Neural progenitor cell (in vitro differentiated cells): ENCODE results near the gene NNMT. TPM values are rescaled to one million over a fixed set of nuclear protein-coding genes. Genes with fewer than 3 reads are reported as not detected.

ENCODE experiments used
- DNase-seq: peaks from one replicate; pipeline ENCODE4 v3.0.0-alpha.2; 2016; ENCODE audit warnings: low spot score
- H2AFZ ChIP-seq: fragments of 200-600 bp; sonication (generic); replicated peaks from 2 replicates; pipeline ENCODE4 v1.6.1; 2016; ENCODE audit warnings: antibody characterized with exemption
- H3F3A ChIP-seq: fragments of 200-600 bp; sonication (generic); 2 replicates; pipeline ENCODE4 v1.6.1; 2016; ENCODE audit warnings: antibody characterized with exemption, low read depth
- H3K27ac ChIP-seq: fragments of 200-600 bp; sonication (generic); 2 replicates; pipeline ENCODE4 v1.5.1; 2016; ENCODE audit warnings: mild to moderate bottlenecking
- H3K27me3 ChIP-seq: fragments of 200-600 bp; sonication (generic); 2 replicates; pipeline ENCODE4 v1.6.1; 2016; ENCODE audit warnings: mild to moderate bottlenecking, moderate library complexity
- H3K36me3 ChIP-seq: fragments of 200-600 bp; sonication (generic); 2 replicates; pipeline ENCODE4 v1.5.1; 2016
- H3K4me1 ChIP-seq: fragments of 200-600 bp; sonication (generic); 2 replicates; pipeline ENCODE4 v1.6.1; 2016; ENCODE audit warnings: mixed run types
- H3K4me2 ChIP-seq: fragments of 200-600 bp; sonication (generic); 2 replicates; pipeline ENCODE4 v1.6.1; 2016
- H3K4me3 ChIP-seq: fragments of 200-600 bp; sonication (generic); 2 replicates; pipeline ENCODE4 v1.5.1; 2016
- H3K79me2 ChIP-seq: fragments of 200-600 bp; sonication (generic); 2 replicates; pipeline ENCODE4 v1.6.1; 2016; ENCODE audit warnings: low read depth
- H3K9ac ChIP-seq: fragments of 200-600 bp; sonication (generic); 2 replicates; pipeline ENCODE4 v1.6.1; 2016
- H3K9me3 ChIP-seq: fragments of 200-600 bp; sonication (generic); 2 replicates; pipeline ENCODE4 v1.5.1; 2016; ENCODE audit warnings: low read depth
- H4K20me1 ChIP-seq: fragments of 200-600 bp; sonication (generic); 2 replicates; pipeline ENCODE4 v1.6.1; 2016; ENCODE audit warnings: low read depth
- H3K27ac Mint-ChIP-seq: 3 replicates; pipeline ENCODE4 v1.8.0; 2021; ENCODE audit warnings: mixed read lengths
- H3K27me3 Mint-ChIP-seq: 2 replicates; pipeline ENCODE4 v1.8.0; 2022; ENCODE audit warnings: low read depth, mild to moderate bottlenecking, inconsistent platforms, moderate library complexity, mixed read lengths; ENCODE audit not compliant: insufficient read depth
- H3K36me3 Mint-ChIP-seq: 3 replicates; pipeline ENCODE4 v1.8.0; 2021; ENCODE audit warnings: mixed read lengths
- H3K4me1 Mint-ChIP-seq: 3 replicates; pipeline ENCODE4 v1.8.0; 2021; ENCODE audit warnings: mixed read lengths
- H3K4me3 Mint-ChIP-seq: 3 replicates; pipeline ENCODE4 v1.8.0; 2021; ENCODE audit warnings: mild to moderate bottlenecking, moderate library complexity, mixed read lengths
- H3K9me3 Mint-ChIP-seq: 3 replicates; pipeline ENCODE4 v1.8.0; 2020; ENCODE audit warnings: mixed read lengths
- EZH2 ChIP-seq: fragments of 200-600 bp; sonication (generic); IDR thresholded peaks from 2 replicates; pipeline ENCODE4 v1.6.1; 2017; ENCODE audit warnings: antibody characterized with exemption, mild to moderate bottlenecking, moderate library complexity
- EZH2phosphoT487 ChIP-seq: fragments of 200-600 bp; sonication (generic); IDR thresholded peaks from 2 replicates; pipeline ENCODE4 v1.6.1; 2017; ENCODE audit warnings: antibody characterized with exemption
- total RNA-seq: library from RNA; depleted of rRNA; stranded (reverse); fragments of >200 nt; gene quantifications from 2 replicates; pipeline ENCODE4 v1.2.3, GENCODE V29; 2015; ENCODE audit warnings: low replicate concordance
- TF ChIP-seq, protein P1 (sequence below): fragments of 200-600 bp; sonication (generic); IDR thresholded peaks from 2 replicates; pipeline ENCODE4 v1.5.1; 2017; ENCODE audit warnings: antibody characterized with exemption, mild to moderate bottlenecking

NNMT gene
- total RNA-seq = 1.7 TPM in 1 of 2 replicates, not detected in the other

DNA sequence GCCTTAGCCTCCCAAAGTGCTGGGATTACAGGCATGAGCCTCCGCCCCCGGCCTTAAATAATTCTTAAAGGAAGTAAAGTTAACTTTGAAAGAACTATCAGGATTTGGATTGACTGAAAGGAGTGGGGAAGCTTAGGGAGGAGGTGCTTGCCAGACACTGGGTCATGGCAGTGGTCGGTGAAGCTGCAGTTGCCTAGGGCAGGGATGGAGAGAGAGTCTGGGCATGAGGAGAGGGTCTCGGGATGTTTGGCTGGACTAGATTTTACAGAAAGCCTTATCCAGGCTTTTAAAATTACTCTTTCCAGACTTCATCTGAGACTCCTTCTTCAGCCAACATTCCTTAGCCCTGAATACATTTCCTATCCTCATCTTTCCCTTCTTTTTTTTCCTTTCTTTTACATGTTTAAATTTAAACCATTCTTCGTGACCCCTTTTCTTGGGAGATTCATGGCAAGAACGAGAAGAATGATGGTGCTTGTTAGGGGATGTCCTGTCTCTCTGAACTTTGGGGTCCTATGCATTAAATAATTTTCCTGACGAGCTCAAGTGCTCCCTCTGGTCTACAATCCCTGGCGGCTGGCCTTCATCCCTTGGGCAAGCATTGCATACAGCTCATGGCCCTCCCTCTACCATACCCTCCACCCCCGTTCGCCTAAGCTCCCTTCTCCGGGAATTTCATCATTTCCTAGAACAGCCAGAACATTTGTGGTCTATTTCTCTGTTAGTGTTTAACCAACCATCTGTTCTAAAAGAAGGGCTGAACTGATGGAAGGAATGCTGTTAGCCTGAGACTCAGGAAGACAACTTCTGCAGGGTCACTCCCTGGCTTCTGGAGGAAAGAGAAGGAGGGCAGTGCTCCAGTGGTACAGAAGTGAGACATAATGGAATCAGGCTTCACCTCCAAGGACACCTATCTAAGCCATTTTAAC is at the start of gene NNMT:
TSS of gene NNMT (plus strand) at position 724 of the 929 bp plus-strand sequence. CDS start at position 882, 158 bp downstream.
- no peaks in the 10 kb centered on the region for H3K79me2 ChIP-seq
- peaks cover 13% of the 10 kb centered on the region for H3K9me3 ChIP-seq
- H3K4me1 Mint-ChIP-seq = no peaks in the 10 kb centered on the region
- H2AFZ ChIP-seq = no peak within 1 kb of the TSS
- peaks cover 3% of the 10 kb centered on the region for H3K36me3 Mint-ChIP-seq
- no peaks in the 10 kb centered on the region for H3K36me3 ChIP-seq
- DNase-seq = no peak
- TF ChIP-seq EZH2 = no peak
- TF ChIP-seq EZH2phosphoT487 = no peak
- TF ChIP-seq, protein P1, sequence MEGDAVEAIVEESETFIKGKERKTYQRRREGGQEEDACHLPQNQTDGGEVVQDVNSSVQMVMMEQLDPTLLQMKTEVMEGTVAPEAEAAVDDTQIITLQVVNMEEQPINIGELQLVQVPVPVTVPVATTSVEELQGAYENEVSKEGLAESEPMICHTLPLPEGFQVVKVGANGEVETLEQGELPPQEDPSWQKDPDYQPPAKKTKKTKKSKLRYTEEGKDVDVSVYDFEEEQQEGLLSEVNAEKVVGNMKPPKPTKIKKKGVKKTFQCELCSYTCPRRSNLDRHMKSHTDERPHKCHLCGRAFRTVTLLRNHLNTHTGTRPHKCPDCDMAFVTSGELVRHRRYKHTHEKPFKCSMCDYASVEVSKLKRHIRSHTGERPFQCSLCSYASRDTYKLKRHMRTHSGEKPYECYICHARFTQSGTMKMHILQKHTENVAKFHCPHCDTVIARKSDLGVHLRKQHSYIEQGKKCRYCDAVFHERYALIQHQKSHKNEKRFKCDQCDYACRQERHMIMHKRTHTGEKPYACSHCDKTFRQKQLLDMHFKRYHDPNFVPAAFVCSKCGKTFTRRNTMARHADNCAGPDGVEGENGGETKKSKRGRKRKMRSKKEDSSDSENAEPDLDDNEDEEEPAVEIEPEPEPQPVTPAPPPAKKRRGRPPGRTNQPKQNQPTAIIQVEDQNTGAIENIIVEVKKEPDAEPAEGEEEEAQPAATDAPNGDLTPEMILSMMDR = no peak
- H3K4me2 ChIP-seq = no peak within 1 kb of the TSS
- no peaks in the 10 kb centered on the region for H4K20me1 ChIP-seq
- peaks cover 10% of the 10 kb centered on the region for H3K9me3 Mint-ChIP-seq
- H3K4me1 ChIP-seq = no peaks in the 10 kb centered on the region
- H3K27ac Mint-ChIP-seq = no peak within 1 kb of the TSS
- H3K4me3 ChIP-seq = no peak within 1 kb of the TSS
- no peak within 1 kb of the TSS for H3K9ac ChIP-seq
- H3K27ac ChIP-seq = no peak within 1 kb of the TSS
- no peaks in the 10 kb centered on the region for H3F3A ChIP-seq
- H3K27me3 Mint-ChIP-seq = peaks cover 5% of the 10 kb centered on the region
- H3K27me3 ChIP-seq = no peaks in the 10 kb centered on the region
- no peak within 1 kb of the TSS for H3K4me3 Mint-ChIP-seq

DNA sequence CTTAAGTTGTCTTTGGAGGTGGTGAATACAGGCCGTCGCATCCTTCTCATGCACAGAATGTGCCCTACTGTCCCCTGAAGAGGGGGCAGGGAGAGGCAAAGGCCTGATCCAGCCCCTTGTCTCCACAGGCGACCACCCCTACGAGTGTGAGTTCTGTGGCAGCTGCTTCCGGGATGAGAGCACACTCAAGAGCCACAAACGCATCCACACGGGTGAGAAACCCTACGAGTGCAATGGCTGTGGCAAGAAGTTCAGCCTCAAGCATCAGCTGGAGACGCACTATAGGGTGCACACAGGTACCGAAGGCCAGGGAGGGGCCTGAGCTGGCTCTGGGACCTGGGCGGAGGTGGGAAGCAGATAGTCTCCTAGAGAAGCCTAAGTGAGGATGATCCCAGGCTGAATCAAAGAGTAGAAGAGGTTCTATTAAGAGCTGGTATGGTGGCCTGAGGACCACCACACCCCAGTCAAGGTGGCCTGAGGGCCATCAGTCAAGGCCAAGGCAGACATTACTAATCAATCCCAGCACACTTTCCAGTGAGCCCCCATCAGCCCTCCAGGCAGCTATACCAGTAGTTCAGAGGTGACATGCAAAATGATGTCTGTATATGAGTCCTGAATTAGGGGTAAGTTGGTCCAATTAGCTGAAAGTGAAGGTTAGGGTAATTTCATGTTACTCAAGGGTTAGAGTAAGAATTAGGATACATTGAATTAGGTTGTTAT is 49.0 kb upstream of the NNMT start:
- Mint-ChIP-seq H3K27ac (no peak overlapping the region), H3K4me1 (peaks cover 43% of the 10 kb centered on the region), H3K27me3 (no peaks in the 10 kb centered on the region), H3K9me3 (no peaks in the 10 kb centered on the region), H3K36me3 (peaks cover 49% of the 10 kb centered on the region), H3K4me3 (no peak overlapping the region)
- no peak overlapping the region for H3K4me2 ChIP-seq
- H3K9me3 ChIP-seq = no peaks in the 10 kb centered on the region
- no peak overlapping the region for H2AFZ ChIP-seq
- H3K4me3 ChIP-seq = no peak overlapping the region
- no peak overlapping the region for H3K27ac ChIP-seq
- DNase-seq = no peak
- no peaks in the 10 kb centered on the region for H3K79me2 ChIP-seq
- H3K27me3 ChIP-seq = no peaks in the 10 kb centered on the region
- H3K9ac ChIP-seq = no peak overlapping the region
- TF ChIP-seq, protein P1 = no peak
- no peak for TF ChIP-seq EZH2phosphoT487
- TF ChIP-seq EZH2 = no peak
- no peaks in the 10 kb centered on the region for H4K20me1 ChIP-seq
- peaks cover 37% of the 10 kb centered on the region for H3K4me1 ChIP-seq
- peaks cover 3% of the 10 kb centered on the region for H3F3A ChIP-seq
- no peaks in the 10 kb centered on the region for H3K36me3 ChIP-seq

GRCh38 chr11:114250180-114250579 is 46.0 kb upstream of the NNMT start:
- H3K27me3 ChIP-seq = no peaks in the 10 kb centered on the region
- no peak overlapping the region for H3K27ac ChIP-seq
- DNase-seq = no peak
- H4K20me1 ChIP-seq = no peaks in the 10 kb centered on the region
- no peaks in the 10 kb centered on the region for H3K36me3 ChIP-seq
- no peaks in the 10 kb centered on the region for H3K79me2 ChIP-seq
- Mint-ChIP-seq H3K27me3 (no peaks in the 10 kb centered on the region), H3K4me1 (peaks cover 49% of the 10 kb centered on the region), H3K9me3 (no peaks in the 10 kb centered on the region), H3K36me3 (peaks cover 51% of the 10 kb centered on the region), H3K27ac (peak overlapping the region; percentile 41), H3K4me3 (peak overlapping the region; percentile 62)
- H3K9ac ChIP-seq = no peak overlapping the region
- H3K4me3 ChIP-seq = no peak overlapping the region
- H3K4me2 ChIP-seq = no peak overlapping the region
- H2AFZ ChIP-seq = no peak overlapping the region
- peaks cover 39% of the 10 kb centered on the region for H3K4me1 ChIP-seq
- no peaks in the 10 kb centered on the region for H3F3A ChIP-seq
- TF ChIP-seq, protein P1 = no peak
- no peak for TF ChIP-seq EZH2
- TF ChIP-seq EZH2phosphoT487 = no peak
- no peaks in the 10 kb centered on the region for H3K9me3 ChIP-seq
